ENCODE measurements around the gene MVD. TPM values are rescaled to one million over a fixed set of nuclear protein-coding genes. Genes with fewer than 3 reads are reported as not detected.

Gene MVD, protein sequence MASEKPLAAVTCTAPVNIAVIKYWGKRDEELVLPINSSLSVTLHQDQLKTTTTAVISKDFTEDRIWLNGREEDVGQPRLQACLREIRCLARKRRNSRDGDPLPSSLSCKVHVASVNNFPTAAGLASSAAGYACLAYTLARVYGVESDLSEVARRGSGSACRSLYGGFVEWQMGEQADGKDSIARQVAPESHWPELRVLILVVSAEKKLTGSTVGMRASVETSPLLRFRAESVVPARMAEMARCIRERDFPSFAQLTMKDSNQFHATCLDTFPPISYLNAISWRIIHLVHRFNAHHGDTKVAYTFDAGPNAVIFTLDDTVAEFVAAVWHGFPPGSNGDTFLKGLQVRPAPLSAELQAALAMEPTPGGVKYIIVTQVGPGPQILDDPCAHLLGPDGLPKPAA
- total RNA-seq, result 71.8 TPM
- long read RNA-seq, transcript MVD-201 (10 exons, 1,823 nt), result major isoform, 103 of 184 reads
- long read RNA-seq, transcript MVD-209 (6 exons, 2,352 nt), result minor isoform, 7 of 184 reads
- long read RNA-seq, partial matches to known transcripts, result 14 of 184 reads
- long read RNA-seq, other reads (novel, unspliced or antisense), result 55 of 184 reads

DNA sequence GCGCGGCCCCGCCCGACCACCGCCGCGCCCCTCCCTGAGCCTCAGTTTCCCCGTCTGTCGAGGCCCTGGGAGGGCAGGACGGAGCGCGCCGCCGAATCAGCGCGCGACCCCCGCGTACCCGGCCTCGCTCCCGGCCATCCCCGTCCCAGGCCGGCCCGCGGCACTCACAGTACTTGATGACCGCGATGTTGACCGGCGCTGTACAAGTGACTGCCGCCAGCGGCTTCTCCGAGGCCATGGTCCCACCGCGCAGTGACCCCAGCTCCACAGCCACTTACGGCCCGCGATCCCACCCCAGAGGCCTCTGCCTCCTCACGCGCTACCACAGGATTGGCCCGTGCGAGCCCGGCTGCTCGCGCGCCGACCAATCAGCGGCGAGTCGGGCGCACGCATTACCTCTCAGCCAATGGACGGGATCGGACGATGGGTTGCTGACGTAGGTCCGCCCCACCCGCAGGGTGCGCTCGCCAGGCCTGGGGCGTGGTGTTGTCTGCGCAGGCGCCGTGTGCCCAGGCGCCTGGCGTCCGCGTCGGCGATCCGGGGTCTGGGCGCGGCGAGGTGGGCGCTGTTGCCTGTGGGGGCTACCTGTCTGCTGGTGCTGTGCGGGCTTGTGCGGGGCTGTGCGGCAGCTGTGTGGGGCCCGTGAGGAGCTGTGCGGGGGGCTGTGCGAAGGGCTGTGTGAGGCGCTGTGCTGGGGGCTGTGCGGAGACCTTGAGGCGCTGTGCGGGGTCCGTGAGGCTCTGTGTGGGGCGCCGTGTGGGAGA lies at the start of gene MVD:
TSS of gene MVD (minus strand) at position 249 of the 764 bp plus-strand sequence. CDS start at position 238, 11 bp downstream.
- peaks cover 26% of the 10 kb centered on the region for H3K4me1 ChIP-seq
- ATAC-seq (peak; percentile 98 to 99), DNase-seq (peak; percentile 97)
- TF ChIP-seq, protein P1, sequence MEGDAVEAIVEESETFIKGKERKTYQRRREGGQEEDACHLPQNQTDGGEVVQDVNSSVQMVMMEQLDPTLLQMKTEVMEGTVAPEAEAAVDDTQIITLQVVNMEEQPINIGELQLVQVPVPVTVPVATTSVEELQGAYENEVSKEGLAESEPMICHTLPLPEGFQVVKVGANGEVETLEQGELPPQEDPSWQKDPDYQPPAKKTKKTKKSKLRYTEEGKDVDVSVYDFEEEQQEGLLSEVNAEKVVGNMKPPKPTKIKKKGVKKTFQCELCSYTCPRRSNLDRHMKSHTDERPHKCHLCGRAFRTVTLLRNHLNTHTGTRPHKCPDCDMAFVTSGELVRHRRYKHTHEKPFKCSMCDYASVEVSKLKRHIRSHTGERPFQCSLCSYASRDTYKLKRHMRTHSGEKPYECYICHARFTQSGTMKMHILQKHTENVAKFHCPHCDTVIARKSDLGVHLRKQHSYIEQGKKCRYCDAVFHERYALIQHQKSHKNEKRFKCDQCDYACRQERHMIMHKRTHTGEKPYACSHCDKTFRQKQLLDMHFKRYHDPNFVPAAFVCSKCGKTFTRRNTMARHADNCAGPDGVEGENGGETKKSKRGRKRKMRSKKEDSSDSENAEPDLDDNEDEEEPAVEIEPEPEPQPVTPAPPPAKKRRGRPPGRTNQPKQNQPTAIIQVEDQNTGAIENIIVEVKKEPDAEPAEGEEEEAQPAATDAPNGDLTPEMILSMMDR (IDR thresholded peaks at IDR 0.05), result no peak
- H3K4me3 ChIP-seq, result peak within 1 kb of the TSS; percentile 87
- no peaks in the 10 kb centered on the region for H3K27me3 ChIP-seq (ENCODE audit: low read depth)
- no peaks in the 10 kb centered on the region for H3K9me3 ChIP-seq
- intact Hi-C loops (cut with DNase I), result no loop called here
- H3K36me3 ChIP-seq, result peaks cover 4% of the 10 kb centered on the region
- peak within 1 kb of the TSS; percentile 91 for H3K27ac ChIP-seq

DNA sequence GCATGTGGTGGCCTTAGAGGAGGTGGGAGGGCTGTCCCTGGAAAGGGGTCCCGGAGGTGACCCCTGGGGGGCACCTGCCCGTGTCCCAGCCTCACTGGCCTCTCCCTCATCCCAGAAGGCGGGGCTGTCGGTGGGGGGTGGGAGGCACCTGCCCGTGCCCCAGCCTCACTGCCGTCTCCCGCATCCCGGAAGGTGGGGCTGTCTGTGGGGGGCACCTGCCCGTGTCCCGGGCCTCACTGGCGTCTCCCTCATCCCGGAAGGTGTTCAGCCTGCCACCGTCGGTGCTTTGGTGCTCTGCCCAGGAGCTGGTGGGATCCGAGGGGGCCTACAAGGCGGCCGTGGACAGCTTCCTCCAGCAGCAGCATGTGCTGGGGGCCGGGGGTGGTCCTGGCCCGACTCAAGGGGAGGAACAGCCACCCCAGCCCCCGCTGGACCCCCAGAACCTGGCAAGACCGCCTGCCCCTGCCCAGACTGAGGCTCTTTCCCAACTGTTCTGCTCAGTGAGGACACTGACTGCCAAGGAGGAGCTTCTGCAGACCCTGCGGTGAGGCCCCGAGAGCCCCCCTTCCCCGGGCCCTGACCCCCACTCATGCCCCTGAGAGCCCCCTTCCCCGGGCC lies 49.6 kb upstream of the MVD start:
- H3K4me1 ChIP-seq, result peaks cover under 1% of the 10 kb centered on the region
- no peaks in the 10 kb centered on the region for H3K27me3 ChIP-seq (ENCODE audit: low read depth)
- no peak for DNase-seq
- H3K27ac ChIP-seq, result no peak overlapping the region
- H3K4me3 ChIP-seq, result no peak overlapping the region
- H3K36me3 ChIP-seq, result peaks cover 43% of the 10 kb centered on the region
- TF ChIP-seq, protein P1 (IDR thresholded peaks at IDR 0.05), result no peak
- no peak for ATAC-seq
- H3K9me3 ChIP-seq, result no peaks in the 10 kb centered on the region
- intact Hi-C loops (cut with DNase I), result no loop called here

DNA sequence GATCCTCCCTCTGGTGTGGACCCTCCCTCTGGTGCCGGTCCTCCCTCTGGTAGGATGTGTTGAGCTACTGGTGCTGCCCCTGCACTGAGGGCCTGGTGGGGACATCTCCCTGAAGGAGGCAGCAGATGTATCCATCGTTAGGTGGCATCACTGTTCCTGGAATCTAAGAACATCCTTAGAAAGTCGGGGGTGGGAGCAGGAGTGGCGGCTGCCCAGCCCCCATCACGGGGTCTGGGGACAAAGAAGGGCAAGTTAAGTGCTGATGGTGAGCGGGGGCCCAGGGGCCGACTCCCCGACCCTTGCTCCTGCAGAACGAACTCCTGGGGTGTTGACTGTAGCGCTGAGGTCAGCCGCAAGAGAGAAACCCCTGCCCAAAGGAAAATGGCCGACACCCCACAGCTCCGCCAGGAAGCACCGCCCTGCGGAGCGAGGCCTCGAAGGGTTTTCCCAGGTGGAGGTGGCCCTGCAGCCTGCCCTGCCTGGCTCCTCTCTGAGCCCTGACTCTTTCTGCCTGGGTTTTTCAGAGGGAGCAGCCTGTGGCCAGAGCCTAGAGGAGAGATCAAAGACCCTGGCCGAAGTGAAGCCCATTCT lies 49.0 kb upstream of the MVD start:
- peaks cover 37% of the 10 kb centered on the region for H3K36me3 ChIP-seq
- no peak for DNase-seq
- no peaks in the 10 kb centered on the region for H3K27me3 ChIP-seq (ENCODE audit: low read depth)
- no peak for ATAC-seq
- H3K9me3 ChIP-seq, result no peaks in the 10 kb centered on the region
- TF ChIP-seq, protein P1 (IDR thresholded peaks at IDR 0.05), result no peak
- H3K4me3 ChIP-seq, result no peak overlapping the region
- H3K4me1 ChIP-seq, result peaks cover 7% of the 10 kb centered on the region
- H3K27ac ChIP-seq, result no peak overlapping the region
- intact Hi-C loops (cut with DNase I), result no loop called here

DNA sequence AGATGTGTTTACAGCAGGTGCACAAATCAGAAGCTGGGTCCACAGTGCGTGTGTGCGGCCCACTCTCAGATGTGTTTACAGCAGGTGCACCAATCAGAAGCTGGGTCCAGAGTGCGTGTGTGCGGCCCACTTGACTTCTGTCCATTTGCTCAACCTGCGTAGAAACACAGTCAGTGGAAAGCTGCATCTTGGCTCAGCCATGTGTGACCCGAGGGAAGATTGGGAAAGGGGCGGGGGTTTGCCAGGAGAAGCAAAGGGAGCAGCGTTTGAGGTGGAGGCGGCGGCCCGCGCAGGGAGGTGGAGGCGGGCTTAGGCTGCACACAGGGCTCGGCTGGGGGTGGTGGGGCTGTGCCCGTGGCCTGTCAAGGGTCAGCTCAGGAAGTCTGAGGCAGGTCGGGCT lies 47.7 kb upstream of the MVD start:
- H3K9me3 ChIP-seq, result no peaks in the 10 kb centered on the region
- peaks cover 24% of the 10 kb centered on the region for H3K36me3 ChIP-seq
- intact Hi-C loops (cut with DNase I), result no loop called here
- H3K27ac ChIP-seq, result no peak overlapping the region
- H3K4me3 ChIP-seq, result no peak overlapping the region
- no peaks in the 10 kb centered on the region for H3K27me3 ChIP-seq (ENCODE audit: low read depth)
- H3K4me1 ChIP-seq, result peaks cover 9% of the 10 kb centered on the region
- ATAC-seq, result no peak
- DNase-seq, result no peak
- TF ChIP-seq, protein P1 (IDR thresholded peaks at IDR 0.05), result no peak

Data from lower lobe of right lung (tissue), 2 donors.